Keratinocyte (primary cell): Measurements from ENCODE around the gene XIRP2. TPM values are rescaled to one million over a fixed set of nuclear protein-coding genes. Genes with fewer than 3 reads are reported as not detected.

Experiments used
- DNase-seq: peaks from one replicate; pipeline ENCODE4 v3.0.0-alpha.2; 2011; ENCODE audit warnings: low read depth, missing footprints, low spot score
- FAIRE-seq: peaks from 2 replicates; lab custom pipeline; 2011; peaks lifted over from hg19 to GRCh38; lab: Jason Lieb, UNC
- H2AFZ ChIP-seq: 2 replicates; pipeline ENCODE4 v1.6.0; 2012; ENCODE audit warnings: low read length, control low read depth, inconsistent platforms; ENCODE audit not compliant: control insufficient read depth
- H3K27ac ChIP-seq: 2 replicates; pipeline ENCODE4 v1.5.1; 2011; ENCODE audit warnings: low read length; ENCODE audit not compliant: control insufficient read depth, insufficient read depth
- H3K27me3 ChIP-seq: 3 replicates; pipeline ENCODE4 v1.6.0; 2011; ENCODE audit warnings: low read length; ENCODE audit not compliant: control insufficient read depth, insufficient read depth; ENCODE audit errors: extremely low read depth
- H3K36me3 ChIP-seq, 2 experiments: 2 replicates in 1 of 2; 3 replicates in 1 of 2; pipeline ENCODE4 v1.5.1; 2011; ENCODE audit warnings: low read length in 2 of 2, mild to moderate bottlenecking in 1 of 2; ENCODE audit not compliant: control insufficient read depth in 2 of 2, insufficient read depth in 2 of 2; ENCODE audit errors: extremely low read depth in 1 of 2
- H3K4me1 ChIP-seq: 3 replicates; pipeline ENCODE4 v1.5.1; 2011; ENCODE audit warnings: low read length; ENCODE audit not compliant: control insufficient read depth, insufficient read depth; ENCODE audit errors: extremely low read depth
- H3K4me2 ChIP-seq: 3 replicates; pipeline ENCODE4 v1.6.0; 2011; ENCODE audit warnings: low read depth, low read length; ENCODE audit not compliant: control insufficient read depth, insufficient read depth; ENCODE audit errors: extremely low read depth
- H3K4me3 ChIP-seq, 3 experiments: fragments of 200-600 bp in 1 of 3; sonication (generic) in 1 of 3; 2 replicates in 2 of 3; 3 replicates in 1 of 3; pipeline ENCODE4 v1.5.1; 2011 to 2016; ENCODE audit warnings: low read length in 3 of 3, mild to moderate bottlenecking in 3 of 3, control low read depth in 2 of 3, inconsistent platforms in 1 of 3, low read depth in 1 of 3, mixed read lengths in 1 of 3, mixed run types in 1 of 3, moderate library complexity in 1 of 3; ENCODE audit not compliant: control insufficient read depth in 2 of 3, insufficient read depth in 2 of 3; ENCODE audit errors: extremely low read depth in 1 of 3
- H3K79me2 ChIP-seq: 2 replicates; pipeline ENCODE4 v1.6.0; 2012; ENCODE audit warnings: low read length; ENCODE audit not compliant: control insufficient read depth, insufficient read depth
- H3K9ac ChIP-seq: 3 replicates; pipeline ENCODE4 v1.6.0; 2011; ENCODE audit warnings: low read length; ENCODE audit not compliant: control insufficient read depth, insufficient read depth; ENCODE audit errors: extremely low read depth
- H3K9me1 ChIP-seq: 3 replicates; pipeline ENCODE4 v1.6.0; 2011; ENCODE audit warnings: low read length; ENCODE audit not compliant: control insufficient read depth, insufficient read depth; ENCODE audit errors: extremely low read depth
- H3K9me3 ChIP-seq: 2 replicates; pipeline ENCODE4 v1.5.1; 2012; ENCODE audit warnings: low read depth, low read length; ENCODE audit not compliant: control insufficient read depth
- H4K20me1 ChIP-seq: 3 replicates; pipeline ENCODE4 v1.6.0; 2011; ENCODE audit warnings: low read length; ENCODE audit not compliant: control insufficient read depth, insufficient read depth; ENCODE audit errors: extremely low read depth
- EZH2 ChIP-seq: IDR thresholded peaks from one replicate; pipeline ENCODE4 v1.6.1; 2012; ENCODE audit warnings: inconsistent platforms, mild to moderate bottlenecking, low read length, moderate library complexity
- dilution Hi-C: fragments of 300-500 bp; cut with MboI; formaldehyde crosslinking; loops from one replicate; pipeline ENCODE4 v1.7.0; 2020; ENCODE audit warnings: low sequenced_read_pairs; ENCODE audit not compliant: extremely low pct_ligation_motif_present
- polyA plus RNA-seq, 5 experiments: library from polyadenylated mRNA; depleted of rRNA in 3 of 5; stranded (reverse) in 3 of 5; stranded (forward) in 1 of 5; unstranded in 1 of 5; fragments of >200 nt; gene quantifications; 1 replicate in 1 of 5; 2 replicates in 3 of 5; 3 replicates in 1 of 5; pipeline versions ENCODE4 v1.2.1 to v1.2.3, GENCODE V29; 2011 to 2012; ENCODE audit warnings: missing spikeins in 2 of 5, low read depth in 1 of 5, low replicate concordance in 1 of 5
- TF ChIP-seq, protein P1 (sequence below), 3 experiments: IDR thresholded peaks in 1 of 3; conservative IDR thresholded peaks in 1 of 3; optimal IDR thresholded peaks in 1 of 3; 2 replicates in 2 of 3; 3 replicates in 1 of 3; pipeline versions ENCODE3 to v1.5.1; 2011; ENCODE audit warnings: low read length in 3 of 3, mild to moderate bottlenecking in 3 of 3, moderate library complexity in 2 of 3, control low read depth in 1 of 3, inconsistent platforms in 1 of 3; ENCODE audit not compliant: insufficient read depth in 2 of 3; ENCODE audit errors: extremely low read depth in 1 of 3

XIRP2 gene
- polyA plus RNA-seq, 1 donor (not counting 4 experiments of a cell fraction or from before 2014, with no cell fraction given) = 0.01 TPM

DNA sequence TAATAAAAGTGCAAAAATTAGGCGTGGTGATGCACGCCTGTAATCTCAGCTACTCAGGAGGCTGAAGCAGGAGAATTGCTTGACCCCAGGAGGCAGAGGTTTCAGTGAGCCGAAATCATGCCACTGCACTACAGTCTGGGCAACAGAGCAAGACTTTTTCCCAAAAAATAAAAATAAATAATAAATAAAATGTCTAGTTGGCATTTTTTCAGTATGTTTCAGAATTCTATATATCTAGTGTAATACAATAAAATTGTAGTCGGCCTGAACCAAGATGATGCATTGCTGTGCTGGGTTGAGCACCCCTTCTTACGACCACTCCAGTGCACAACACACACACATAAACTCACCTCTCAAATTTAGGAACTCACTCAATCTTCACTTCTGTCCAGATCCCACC, 108.2 kb downstream of the XIRP2 start:
- H3K4me1 ChIP-seq = no peaks in the 10 kb centered on the region
- H3K4me3 ChIP-seq = no peak overlapping the region
- no peaks in the 10 kb centered on the region for H3K27me3 ChIP-seq
- H3K27ac ChIP-seq = no peak overlapping the region
- FAIRE-seq (no peak), DNase-seq (no peak)
- H3K9me1 ChIP-seq = no peaks in the 10 kb centered on the region
- dilution Hi-C loops = no loop called here
- no peak overlapping the region for H3K9ac ChIP-seq
- TF ChIP-seq, protein P1, sequence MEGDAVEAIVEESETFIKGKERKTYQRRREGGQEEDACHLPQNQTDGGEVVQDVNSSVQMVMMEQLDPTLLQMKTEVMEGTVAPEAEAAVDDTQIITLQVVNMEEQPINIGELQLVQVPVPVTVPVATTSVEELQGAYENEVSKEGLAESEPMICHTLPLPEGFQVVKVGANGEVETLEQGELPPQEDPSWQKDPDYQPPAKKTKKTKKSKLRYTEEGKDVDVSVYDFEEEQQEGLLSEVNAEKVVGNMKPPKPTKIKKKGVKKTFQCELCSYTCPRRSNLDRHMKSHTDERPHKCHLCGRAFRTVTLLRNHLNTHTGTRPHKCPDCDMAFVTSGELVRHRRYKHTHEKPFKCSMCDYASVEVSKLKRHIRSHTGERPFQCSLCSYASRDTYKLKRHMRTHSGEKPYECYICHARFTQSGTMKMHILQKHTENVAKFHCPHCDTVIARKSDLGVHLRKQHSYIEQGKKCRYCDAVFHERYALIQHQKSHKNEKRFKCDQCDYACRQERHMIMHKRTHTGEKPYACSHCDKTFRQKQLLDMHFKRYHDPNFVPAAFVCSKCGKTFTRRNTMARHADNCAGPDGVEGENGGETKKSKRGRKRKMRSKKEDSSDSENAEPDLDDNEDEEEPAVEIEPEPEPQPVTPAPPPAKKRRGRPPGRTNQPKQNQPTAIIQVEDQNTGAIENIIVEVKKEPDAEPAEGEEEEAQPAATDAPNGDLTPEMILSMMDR (optimal IDR thresholded peaks at IDR 0.05 in 1 of 3, IDR thresholded peaks at IDR 0.05 in 1 of 3, conservative IDR thresholded peaks at IDR 0.05 in 1 of 3; ENCODE audit: extremely low read depth in 1 of 3, insufficient read depth in 2 of 3, low read length in 3 of 3) = no peak
- no peak for TF ChIP-seq EZH2
- H3K4me2 ChIP-seq = no peak overlapping the region
- no peaks in the 10 kb centered on the region for H4K20me1 ChIP-seq
- H3K36me3 ChIP-seq = no peaks in the 10 kb centered on the region
- H3K79me2 ChIP-seq = no peaks in the 10 kb centered on the region
- no peaks in the 10 kb centered on the region for H3K9me3 ChIP-seq
- H2AFZ ChIP-seq = no peak overlapping the region

DNA sequence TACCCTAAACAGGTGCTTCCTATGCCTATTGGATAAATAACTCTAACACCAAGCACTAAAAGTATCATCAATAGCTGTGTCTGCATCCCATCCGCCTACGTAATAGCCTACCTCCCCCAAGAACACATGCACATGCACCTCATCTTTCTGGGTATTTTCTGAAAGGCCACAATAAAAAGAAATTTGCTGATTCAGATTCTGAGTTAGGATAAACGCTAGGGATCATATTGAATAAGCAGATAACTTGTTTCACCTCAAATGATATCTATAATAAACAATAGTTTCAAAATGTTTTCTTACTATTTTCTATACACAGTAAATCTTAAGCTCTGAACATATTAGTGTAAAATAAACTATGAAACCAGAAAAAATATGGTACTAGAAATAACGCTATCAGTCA, 112.9 kb downstream of the XIRP2 start:
- H3K4me3 ChIP-seq = no peak overlapping the region
- dilution Hi-C loops = no loop called here
- no peak overlapping the region for H3K4me2 ChIP-seq
- no peaks in the 10 kb centered on the region for H3K9me1 ChIP-seq
- no peak overlapping the region for H3K27ac ChIP-seq
- no peaks in the 10 kb centered on the region for H3K36me3 ChIP-seq
- H3K79me2 ChIP-seq = no peaks in the 10 kb centered on the region
- no peaks in the 10 kb centered on the region for H3K4me1 ChIP-seq
- TF ChIP-seq, protein P1 (optimal IDR thresholded peaks at IDR 0.05 in 1 of 3, IDR thresholded peaks at IDR 0.05 in 1 of 3, conservative IDR thresholded peaks at IDR 0.05 in 1 of 3; ENCODE audit: extremely low read depth in 1 of 3, insufficient read depth in 2 of 3, low read length in 3 of 3) = no peak
- no peak for TF ChIP-seq EZH2
- FAIRE-seq = no peak
- no peak for DNase-seq
- H4K20me1 ChIP-seq = no peaks in the 10 kb centered on the region
- H3K9me3 ChIP-seq = no peaks in the 10 kb centered on the region
- no peak overlapping the region for H3K9ac ChIP-seq
- no peak overlapping the region for H2AFZ ChIP-seq
- no peaks in the 10 kb centered on the region for H3K27me3 ChIP-seq
